GM15510 (cell line): ENCODE results near the gene CALCOCO2.

Source experiments
- POLR2A ChIP-seq: IDR thresholded peaks from 3 replicates; pipeline ENCODE4 v1.6.1; 2011; ENCODE audit warnings: borderline replicate concordance; ENCODE audit not compliant: insufficient read length; ENCODE audit errors: extremely low read depth

CALCOCO2 gene

DNA sequence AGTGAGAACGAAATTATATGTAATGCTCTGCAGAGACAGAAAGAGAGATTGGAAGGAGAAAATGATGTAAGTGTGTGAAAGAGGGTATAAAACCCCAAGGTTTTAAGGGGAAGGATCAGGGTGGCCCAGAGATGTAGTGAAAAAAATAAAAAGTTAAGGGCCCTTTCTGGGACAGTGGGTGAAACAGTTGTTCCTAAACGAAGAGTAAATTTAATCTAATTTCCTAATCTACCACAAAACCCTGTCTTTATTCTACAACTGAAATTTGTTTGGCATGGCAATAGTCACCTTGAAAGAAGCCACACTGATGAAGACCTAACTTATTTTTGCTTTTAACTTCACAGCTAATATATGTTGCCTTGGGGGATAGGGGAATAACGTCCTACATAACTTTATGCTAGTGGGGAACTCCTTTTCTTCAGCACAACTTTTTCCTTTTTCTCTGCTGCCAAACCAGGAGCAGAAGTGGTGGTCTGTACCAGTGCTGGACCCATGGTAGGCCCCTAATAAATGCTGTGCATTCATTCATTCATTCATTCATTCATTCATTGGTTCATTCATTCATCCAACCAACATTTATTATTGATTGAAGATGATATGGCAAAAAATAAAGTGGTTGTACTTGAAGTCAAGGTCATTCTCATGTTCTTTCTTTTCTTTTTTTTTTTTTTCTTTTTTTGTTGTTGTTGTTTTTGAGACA lies 25.4 kb downstream of the CALCOCO2 start:
- no peak for TF ChIP-seq POLR2A

DNA sequence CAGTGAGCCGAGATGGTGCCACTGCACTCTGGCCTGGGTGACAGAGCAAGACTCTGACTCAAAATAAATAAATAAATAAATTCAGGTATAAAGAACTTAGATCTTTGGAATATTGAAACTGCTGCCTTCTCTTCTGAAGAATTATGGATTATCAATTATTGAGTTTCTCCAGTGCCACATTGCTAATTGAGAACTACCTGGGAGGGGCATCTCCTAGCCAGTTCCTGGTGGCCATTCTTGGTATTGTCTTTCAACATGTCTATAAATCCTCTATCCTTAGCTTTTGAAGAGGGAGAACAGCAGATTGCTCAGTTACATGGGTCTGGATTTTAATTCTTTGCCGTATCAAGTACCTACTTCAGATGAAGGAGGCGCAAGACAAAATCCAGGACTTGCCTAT lies 29.2 kb downstream of the CALCOCO2 start:
- TF ChIP-seq POLR2A, result no peak

- no peak for TF ChIP-seq POLR2A
These were observed 29.6 kb downstream of the CALCOCO2 start for GRCh38 chr17:48860456-48860855.

DNA sequence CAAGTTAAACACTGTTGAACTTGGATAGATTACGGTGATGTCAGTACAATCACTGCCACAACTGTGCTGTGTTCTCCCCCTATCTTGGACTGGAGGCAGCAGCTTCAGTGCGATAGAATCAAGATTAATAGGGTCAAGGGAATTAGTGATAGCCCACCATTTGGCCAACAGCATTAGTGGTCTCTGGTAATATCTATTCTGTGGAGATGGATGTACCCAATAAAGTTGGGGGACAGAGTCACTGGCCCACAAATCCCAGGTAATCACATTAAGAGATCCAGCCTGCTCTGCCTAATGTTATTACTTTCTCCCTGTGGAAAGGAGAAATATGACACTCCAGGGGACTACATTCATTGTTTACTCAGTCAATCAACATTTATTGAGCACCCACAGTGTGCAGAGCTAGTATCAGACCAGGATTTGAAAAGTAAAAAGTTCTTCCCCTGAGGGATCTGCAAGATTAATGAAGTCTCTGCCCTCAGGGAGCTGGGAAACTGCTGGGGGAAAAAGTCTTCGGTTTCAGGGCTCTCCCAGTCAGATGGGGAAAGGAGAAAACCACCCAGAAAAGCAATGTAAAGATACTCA lies 38.2 kb downstream of the CALCOCO2 start:
- no peak for TF ChIP-seq POLR2A

- TF ChIP-seq POLR2A, result no peak
These were observed 39.0 kb downstream of the CALCOCO2 start for GRCh38 chr17:48869821-48870318.

DNA sequence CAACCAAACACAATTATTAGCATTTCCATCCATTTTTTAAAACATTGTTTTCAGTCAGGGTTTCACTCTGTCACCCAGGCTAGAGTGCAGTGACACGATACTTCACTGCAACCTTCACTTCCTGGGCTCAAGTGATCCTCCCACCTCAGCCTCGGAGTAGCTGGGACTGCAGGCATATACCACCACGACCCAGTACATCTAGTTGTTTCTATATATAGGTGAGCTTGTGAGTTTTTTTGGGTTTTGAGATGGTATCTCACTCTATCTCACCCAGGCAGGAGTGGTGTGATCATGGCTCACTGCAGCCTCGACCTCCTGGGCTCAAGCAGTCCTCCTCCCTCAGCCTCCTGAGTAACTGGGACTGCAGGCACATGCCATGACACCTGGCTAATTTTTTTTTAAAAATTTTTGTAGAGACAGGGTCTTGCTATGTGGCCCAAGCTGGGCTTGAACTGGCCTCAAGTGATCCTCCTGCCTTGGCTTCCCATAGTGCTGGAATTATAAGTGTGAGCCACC lies 40.3 kb downstream of the CALCOCO2 start:
- no peak for TF ChIP-seq POLR2A

GRCh38 chr17:48871551-48872351 lies 40.9 kb downstream of the CALCOCO2 start:
- TF ChIP-seq POLR2A, result no peak

- no peak for TF ChIP-seq POLR2A
These were observed 42.4 kb downstream of the CALCOCO2 start for GRCh38 chr17:48873209-48873608.

DNA sequence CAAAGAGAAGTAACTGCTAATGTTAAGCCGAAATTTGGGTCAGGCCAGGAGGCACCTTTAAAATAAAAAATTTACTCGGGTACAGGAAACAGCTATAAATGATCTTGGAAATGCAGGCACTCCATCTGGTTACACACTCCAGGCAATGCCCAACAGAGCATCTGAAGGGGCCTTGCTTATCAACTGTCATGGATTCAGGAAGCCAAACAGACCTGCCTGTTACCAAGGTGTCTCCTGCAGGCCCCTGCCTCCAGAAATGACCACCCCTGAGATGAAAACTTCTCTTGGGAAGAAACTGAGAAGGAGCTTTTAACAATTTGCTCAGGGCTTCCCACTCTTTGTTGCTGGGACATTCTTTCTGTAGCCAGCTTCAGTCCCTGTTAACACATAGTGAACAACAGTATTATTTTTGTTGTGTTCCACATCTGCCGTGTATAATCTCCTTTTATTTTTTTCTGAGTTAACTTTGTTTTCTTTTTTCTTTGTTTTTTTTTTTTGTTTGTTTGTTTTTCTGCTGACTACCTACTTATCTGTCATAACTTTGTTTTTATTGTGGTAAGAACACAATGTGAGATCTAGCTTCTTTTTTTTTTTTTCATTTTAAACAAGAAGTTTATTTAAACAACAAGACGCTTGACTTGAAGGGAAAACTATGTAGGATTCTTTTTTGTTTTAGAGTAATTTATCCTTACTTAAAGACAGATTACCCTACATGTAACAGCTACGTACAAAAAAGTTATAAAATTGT lies 43.0 kb downstream of the CALCOCO2 start:
- TF ChIP-seq POLR2A, result no peak

GRCh38 chr17:48878920-48879898 lies 48.4 kb downstream of the CALCOCO2 start:
- TF ChIP-seq POLR2A, result no peak

GRCh38 chr17:48882272-48882671 lies 51.4 kb downstream of the CALCOCO2 start:
- TF ChIP-seq POLR2A, result no peak

- TF ChIP-seq POLR2A, result no peak
These were observed 52.3 kb downstream of the CALCOCO2 start for GRCh38 chr17:48883171-48883570.

GRCh38 chr17:48890086-48890485 lies 59.3 kb downstream of the CALCOCO2 start:
- TF ChIP-seq POLR2A, result no peak

GRCh38 chr17:48892940-48893645 lies 62.3 kb downstream of the CALCOCO2 start:
- no peak for TF ChIP-seq POLR2A
